ENCODE results near the gene CSTF3.

DNA sequence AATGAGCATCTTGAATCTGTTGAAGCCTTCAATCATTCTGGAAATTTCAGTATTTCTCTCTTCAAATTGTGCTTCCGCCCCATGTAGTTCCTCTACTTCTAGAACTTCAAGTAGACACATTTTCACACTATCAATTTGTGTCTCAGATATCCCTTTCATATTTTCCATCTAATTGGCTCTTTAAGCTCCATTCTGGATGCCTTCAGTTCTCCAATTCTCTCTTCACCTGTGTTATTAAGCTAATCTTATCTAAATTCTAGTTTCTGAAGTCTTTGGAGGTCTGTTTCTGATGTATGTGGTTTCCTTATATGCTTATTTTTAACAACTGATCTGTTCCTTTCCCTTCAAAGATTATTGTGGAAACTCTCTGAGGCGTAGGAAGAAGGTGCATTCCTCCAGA is 36.3 kb downstream of the CSTF3 start:
- TF ChIP-seq, protein P1, sequence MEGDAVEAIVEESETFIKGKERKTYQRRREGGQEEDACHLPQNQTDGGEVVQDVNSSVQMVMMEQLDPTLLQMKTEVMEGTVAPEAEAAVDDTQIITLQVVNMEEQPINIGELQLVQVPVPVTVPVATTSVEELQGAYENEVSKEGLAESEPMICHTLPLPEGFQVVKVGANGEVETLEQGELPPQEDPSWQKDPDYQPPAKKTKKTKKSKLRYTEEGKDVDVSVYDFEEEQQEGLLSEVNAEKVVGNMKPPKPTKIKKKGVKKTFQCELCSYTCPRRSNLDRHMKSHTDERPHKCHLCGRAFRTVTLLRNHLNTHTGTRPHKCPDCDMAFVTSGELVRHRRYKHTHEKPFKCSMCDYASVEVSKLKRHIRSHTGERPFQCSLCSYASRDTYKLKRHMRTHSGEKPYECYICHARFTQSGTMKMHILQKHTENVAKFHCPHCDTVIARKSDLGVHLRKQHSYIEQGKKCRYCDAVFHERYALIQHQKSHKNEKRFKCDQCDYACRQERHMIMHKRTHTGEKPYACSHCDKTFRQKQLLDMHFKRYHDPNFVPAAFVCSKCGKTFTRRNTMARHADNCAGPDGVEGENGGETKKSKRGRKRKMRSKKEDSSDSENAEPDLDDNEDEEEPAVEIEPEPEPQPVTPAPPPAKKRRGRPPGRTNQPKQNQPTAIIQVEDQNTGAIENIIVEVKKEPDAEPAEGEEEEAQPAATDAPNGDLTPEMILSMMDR (IDR thresholded peaks at IDR 0.05) = no peak
- TF ChIP-seq POLR2A (IDR thresholded peaks at IDR 0.05) = no peak
- TF ChIP-seq EP300 (IDR thresholded peaks at IDR 0.05) = no peak

All from tibial nerve (tissue), 4 donors.